AML-193 (cell line): ENCODE measurements around the gene AQP12A.

Source experiments
- DNase-seq, 2 experiments: peaks; one replicate each; lab custom pipeline; 2025; lab: John Stamatoyannopoulos, UW

AQP12A gene

DNA sequence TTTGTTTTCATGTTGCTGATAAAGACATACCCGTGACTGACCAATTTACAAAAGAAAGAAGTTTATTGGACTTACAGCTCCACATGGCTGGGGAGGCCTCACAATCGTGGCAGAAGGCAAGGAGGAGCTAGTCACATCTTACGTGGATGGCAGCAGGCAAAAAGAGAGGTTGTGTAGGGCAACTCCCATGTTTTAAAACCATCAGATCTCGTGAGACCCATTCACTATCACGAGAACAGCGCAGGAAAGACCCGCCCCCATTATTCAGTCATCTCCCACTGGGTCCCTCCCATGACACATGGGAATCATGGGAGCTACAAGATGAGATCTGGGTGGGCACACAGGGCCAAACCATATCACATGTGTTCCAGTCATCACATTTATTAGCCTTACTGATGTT is 16.8 kb downstream of the AQP12A start:
- no peak for DNase-seq

DNA sequence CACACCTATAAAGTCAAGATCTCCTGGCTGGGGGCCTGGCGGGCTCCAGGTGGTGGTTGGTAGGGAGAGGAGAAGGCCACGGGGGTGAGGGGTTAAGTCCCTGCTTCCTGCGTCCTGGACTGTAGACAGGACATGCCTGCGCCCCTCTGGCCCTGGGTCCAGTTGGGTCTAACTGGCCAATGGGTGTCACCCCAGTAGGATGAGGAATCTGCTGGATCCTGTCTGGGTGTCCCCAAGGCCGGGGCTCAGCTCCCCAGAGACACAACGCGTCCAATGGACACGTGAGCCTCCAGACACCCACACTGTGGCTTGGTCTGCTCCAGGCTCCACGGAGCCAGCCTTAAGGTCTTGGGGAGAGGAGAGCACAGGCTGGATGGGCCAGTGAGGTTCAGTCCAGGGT is 19.6 kb downstream of the AQP12A start:
- DNase-seq, result no peak

DNA sequence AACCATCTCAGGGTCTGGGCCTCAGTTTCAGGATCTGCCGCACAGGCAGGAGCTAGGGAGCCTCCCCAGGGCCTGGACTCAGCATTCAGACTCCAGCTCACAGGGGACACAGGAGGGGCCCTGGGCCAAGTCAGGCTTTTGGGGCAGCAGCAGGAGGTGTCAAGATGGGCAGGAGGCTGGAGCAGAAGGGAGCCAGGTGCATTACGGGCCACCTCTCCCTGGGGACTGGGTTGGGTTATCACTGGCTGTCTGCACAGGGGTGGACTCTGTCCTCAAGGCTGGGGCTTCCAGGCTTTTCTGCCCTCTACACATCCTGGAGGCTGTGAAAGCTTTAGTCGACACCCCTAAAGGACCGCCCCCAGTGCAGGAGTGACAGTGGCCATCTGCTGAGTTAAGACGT is 20.0 kb downstream of the AQP12A start:
- no peak for DNase-seq

DNA sequence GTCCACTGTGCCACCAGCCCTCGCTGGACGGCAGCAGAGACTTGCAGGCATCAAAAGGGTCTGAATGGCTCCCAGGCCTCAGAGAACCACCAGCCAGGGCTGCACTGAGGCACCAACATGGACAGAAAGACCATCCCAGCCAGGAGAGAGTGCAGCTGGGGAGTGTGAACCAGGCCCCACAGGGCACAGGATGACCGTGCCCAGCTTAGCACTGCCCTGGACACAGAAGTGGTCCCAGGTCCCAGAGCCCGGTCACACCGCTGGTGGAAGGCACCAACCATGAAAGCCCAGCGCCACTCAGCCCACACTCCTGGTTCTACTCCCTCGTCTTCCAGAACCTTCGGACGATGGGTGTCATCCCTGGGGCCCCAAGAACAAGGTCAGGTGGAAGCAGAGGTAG is 20.5 kb downstream of the AQP12A start:
- DNase-seq, result no peak

DNA sequence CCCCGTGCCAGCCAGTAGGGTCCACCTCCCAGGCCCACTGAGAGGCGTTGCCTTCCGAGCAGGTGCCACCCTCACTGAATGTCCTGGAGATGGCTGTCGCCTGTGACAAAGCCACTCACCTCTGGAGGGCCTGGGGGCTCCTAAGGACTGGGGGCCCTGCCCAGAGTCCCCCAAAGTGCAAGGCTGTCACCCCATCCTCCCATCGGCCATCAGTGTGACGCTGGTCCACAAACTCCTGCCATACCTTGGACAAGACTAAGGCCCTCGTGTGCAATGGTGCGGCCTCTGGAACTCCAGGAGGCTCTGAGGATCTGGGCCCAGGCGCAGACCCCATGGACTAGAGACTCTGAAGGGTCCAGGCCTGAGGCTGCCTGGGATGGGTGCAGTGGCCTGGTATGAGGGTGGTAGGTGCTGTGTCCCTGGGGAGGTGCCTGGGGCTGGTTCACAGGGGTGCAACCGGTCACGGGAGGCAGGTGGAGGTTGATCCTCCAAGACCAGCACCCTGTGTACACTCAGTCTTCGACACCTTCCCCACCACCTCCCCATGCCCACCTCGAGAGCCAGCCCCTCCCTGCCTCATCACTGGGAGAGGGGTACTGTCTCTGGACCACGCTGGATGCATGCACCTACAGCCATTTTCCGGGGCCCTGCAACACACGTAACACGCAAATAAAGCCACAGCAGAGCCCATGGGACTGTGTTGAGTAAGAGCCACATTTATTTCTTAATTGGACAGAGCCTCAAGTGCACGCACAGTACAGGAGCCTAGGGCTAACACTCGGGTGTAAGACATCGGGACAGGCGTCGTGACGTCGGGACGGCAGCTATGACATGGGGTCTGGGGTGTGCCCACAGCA is 21.6 kb downstream of the AQP12A start:
- DNase-seq, result no peak

DNA sequence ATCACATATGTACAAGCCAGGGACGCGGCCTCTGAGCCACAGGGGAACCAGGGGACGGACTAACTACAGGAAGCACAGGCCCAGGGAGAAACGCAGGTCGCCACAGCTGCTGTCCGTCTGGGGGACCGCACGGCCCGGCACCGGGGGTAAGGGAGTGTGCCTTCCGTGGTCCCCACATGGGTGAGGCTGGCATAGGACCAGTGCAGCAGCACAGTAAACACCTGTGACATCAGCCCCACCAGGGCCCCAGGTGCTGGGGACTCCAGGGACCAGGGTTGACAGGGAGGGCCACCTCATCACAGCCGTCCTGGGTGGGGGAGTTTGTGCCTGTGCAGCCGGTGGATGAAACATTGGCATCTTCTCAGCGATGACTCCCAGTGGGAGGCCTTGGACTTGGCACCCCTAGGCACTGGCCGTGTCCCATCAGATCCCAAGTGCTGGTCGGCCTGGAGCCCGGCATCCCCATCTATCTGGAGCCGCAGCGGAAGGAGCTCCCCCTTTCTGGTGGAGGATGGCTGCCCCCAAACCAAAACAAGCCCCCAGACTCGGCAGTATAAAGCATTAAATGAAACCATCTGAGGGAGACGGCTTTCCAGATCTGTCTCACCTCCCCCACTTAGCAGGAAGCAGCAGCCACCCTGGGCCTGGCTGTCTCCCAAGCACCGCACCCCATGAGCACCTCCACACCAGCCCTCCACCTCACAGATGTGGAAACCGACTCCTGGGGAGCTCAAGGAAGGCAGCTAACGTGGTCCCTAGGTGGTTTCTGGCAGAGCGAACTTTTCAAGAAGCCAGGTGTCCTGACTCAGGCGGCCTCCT is 22.5 kb downstream of the AQP12A start:
- no peak for DNase-seq

DNA sequence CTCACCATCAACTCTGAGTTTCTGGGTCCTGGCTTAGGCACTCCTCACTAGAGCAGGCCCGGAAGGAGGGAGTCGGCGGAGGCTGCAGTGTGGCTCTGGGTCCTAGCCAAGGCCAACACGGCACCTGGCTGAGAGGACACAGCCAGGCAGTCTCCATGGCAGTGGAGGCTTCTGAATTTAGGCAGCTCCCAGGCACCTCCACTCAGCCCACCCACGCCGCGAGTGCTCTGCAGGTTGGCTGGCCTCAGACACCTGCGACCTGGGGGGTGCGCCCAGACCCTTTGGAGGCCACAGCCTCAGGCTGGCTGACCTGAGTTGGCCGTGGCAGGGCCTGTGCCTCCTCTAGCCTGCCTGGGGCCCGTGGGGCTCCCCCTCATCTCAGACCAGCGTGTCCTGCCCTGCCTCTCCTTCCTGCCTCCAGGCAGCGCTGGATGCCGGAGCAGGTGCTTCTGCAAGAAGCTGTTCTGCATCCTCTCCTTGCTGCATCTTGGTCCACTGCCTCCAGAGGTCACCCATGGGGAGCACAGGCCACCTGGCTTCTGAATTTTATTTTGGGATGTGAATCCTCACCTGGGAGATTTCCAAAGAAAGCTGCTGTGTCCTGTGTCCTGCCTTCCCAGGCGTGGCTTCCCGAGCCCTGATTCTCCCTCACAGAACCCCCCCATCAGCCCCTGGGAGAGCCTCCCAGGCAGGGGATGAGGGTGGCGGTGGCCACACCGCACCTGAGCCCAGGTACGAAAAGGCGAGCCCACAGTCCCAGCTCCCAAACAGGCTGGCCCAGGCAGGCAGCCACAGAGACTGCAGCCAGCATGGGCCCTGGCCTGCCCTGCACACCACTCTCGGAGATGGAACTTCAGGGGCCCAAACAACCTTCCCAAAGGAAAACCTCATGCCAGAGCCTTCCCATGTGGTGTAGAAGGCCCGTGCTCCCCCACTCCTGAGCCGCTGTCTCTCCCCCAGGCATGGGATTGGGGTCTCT is 23.4 kb downstream of the AQP12A start:
- DNase-seq, result no peak

DNA sequence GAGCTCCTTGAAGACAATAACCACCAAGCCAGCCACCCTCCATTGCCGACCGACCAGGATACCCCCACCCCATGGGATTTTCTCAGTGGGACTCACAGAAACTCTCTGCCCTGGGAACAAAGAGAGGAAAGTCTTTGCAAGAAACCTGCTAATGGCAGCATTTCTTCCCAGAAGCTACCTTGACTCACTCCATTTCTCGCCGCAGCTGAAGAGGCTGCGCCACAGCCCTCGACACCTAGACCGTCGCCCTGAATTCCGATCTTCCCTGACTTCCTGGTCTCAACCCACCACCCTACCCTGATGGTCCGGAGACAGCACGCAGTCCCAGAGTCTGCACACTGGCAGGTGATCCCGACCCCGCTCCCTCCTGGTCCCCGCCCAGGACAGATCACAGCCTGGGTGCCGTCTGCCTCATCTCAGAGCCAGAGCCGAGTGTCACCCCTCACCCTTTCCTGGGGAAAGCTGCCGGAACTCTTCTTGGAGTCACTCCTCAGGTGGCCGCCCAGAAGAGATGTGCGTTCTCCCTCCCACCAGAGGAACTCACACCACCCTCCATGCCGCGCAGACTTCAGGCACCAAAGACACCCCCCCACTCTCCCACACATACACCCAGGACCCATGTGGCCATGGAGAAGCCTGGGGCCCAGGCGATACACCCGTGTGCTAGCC is 24.6 kb downstream of the AQP12A start:
- DNase-seq, result no peak

DNA sequence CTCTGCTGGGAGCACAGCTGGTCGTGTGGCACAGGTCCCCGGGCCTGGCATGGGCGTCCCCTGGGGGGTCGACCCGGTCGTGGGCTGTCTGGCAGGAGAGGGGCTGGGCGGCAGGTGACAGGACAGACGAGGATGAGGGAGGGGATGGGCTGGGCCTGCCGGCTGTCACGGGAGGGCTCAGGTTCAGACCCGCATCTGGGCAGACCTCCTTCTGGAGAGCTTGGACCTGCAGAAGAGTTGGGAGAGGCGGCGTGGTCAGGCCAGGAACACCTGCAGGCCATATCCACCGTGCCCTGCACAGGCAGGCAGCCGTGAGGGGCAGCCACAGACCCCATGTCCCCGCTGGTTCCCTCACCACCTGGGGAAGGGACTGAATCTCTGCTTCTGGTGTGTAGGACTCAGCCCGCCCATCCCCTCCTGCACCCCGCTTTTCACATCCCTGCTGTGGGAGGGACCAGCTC is 25.5 kb downstream of the AQP12A start:
- no peak for DNase-seq

DNA sequence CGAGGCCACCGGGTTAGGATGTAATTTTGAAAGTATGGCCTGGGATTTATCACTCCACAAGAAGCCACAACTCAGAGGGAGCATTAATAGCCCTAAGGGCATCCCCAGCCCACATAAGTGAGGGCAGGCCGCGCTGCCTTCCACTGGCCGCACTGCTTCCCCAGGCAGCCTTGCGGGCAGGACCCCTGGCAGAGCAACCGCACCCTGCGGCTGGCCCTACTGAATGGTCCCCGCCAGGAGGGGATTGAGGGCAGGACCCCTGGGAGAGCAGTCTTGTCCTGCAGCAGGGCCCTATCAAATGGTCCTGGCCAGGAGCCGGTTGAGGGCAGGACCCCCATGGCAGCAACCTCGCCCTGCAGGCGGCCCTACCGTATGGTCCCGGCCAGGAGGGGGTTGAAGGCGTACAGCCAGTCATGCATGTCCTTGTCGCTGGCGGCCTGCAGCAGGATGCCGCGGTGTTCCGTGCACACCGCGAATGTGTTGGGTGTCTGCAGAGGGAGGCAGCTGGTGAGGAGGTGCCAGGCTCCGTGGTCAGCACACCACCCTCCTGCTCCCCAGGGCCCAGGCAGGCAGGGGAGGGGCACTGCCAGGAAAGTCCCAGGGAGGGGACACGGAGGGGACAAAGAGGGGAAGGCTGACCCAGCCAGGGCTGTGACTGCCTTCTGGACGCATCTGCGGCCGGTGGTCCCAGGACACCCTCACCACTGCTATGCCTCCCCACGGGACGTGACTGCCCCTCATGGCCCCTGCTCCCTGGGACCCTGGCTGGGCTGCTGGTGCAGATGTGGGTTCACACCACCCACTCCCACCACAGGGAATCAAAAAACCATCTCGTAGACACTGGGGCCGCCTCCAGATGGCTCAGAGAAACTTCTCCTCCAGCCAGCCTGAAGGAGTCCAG is 26.3 kb downstream of the AQP12A start:
- no peak for DNase-seq

DNA sequence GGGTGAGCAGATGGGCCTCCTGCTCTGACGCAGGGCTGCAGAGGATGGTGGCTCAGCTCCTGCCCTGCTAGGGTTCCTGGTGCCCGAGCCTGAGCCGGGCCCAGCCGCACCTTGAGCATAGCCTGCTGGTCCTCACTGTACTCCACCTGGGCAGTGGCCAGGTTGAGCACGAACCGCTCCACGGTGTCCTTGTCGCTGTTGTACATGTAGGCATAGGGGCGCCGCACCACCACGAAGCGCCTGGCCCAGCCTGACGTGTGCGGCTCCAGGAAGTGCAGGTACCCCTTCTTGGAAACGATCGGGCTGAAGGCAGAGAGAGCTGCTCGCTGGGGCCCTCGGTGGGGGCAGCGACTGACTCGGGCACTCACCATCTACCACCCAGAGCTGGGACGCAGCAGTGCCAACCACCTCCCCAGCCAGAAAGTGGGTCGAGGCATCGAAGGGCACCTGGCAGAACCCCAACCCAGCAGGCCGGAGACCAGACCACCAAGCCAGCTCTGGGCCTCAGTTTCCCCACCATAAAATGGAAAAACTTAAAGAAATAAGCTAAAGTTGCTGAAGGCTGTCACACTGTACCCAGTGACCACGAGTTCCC is 27.3 kb downstream of the AQP12A start:
- DNase-seq, result no peak

DNA sequence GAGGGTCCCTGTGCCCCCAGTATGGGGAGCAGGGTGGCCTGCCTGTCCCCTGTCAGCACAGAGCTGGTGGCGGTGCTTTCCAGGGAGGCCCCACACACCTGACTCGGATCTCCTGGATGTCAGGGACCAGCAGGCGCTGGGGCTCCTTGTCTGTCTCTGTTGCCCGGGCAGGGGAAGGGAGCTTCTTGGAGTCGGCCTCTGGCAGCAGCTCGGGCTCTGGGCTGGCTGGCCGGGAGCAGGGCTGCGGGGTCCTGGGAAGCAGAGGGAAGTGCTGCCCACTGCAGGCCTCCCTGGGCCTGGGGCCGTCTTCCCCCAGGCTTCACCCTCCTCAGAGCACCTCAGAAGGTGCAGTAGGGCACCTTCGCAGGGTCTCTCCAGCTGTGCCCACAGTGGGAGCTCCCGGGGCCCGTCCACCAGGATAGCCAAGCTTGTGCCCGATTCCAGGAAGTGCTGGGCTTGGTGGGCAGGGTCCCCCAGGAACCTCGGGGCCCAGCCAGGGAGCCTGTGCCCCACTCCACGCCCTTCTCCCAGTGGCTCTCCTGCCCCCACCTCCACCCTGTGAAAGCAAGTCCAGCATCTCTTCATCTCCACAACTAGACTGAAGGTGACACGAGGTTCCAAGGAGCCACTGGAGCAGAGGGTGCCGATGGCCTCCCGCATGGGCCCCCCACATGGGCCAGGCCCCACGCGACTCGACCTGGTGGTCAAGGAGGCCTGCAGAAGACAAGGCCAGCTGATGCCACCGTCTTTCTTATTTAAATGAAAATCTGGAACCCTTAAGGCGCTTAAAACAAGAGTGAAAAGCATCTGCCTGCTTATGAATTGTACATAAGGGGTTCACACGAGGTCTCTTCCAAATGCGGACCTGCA is 28.2 kb downstream of the AQP12A start:
- DNase-seq, result no peak

DNA sequence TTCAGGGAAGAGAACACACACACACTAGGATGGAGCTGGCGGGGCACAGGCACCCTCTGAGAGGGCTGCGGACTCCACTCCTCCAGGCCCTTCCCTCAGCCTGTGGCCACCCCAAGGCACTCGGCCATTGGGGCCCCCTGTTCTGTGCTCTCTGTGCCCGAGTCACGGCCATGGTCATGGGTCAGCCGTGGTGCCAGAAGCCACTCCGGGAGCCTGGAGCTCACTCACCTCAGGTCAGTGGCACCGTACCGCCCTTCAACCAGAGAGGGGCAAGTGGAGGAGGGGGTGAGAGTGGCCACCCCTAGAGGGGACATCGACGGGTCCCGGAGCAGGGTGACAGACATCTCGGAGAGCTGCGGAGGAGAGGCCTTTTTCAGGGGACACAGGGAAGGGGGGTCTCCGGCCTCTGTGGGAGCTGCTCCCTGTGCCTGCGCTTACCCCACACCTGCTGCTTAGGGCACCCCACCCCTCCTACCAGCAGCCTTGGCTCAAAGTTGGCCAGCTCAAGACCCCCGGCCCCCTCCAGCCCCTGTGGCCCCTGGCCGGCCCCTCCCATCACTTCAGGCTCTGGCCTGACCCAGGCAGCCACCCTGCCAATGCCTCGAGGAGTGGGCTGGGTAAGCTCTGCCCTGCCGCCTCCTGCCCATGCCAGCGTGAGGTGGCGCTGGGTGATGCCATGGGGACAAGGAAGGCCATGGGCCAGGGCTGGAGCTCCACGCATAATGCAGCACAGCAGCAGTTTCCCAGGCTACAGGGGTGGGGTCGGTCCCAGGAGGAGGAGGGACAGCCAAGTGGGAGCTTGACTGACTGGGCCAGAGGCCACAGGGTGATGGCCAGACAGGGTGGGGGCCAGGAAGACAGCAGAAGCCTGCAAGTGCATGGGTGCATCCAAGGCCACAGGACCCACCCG is 29.3 kb downstream of the AQP12A start:
- no peak for DNase-seq

DNA sequence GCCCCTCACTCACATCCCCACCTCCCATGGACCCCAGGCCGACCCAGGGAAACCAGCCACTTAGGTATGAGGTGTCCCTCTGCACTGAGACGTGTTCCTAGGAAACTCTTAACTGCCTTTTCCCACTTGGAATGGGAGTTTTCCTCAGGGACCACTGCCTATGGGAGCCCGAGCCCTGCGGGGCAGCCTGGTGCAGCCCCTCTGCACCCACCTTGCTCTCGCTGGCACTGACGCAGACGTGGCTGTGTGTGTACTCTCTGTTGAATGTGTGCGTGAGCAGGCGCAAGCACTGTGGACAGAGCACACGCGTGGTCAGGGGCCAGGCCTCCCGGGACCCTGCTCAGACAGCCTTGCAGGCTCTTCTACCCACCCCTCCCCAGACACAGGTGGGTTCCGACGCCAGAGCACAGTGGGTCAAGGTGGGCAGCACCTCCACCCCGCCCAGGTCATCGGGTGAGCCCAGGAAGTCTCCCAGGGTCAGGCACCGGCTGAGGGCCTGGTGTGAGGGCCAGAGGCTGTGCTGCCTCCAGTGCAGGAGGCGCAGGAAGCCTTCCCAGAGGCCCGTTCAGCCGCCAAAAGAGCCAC is 30.0 kb downstream of the AQP12A start:
- DNase-seq, result no peak

DNA sequence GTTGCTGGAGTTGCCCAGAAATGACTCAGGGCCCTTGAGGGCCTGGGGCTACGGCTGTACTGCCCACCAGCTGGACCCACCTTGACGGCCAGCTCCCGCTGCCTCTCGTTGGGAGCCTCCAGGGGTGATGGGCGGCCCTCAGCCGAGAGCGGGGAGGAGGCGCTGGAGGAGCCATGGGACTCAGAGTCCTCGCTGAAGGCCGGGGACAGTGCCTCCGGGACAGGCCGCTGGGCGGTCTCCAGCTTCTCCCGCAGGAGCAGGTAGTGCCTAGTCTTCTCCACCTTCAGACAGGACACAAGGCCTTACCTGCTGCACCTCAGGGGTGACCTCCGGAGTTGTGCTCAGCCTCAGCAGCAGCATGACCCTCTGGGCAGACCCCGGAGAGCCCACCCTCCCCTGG is 30.7 kb downstream of the AQP12A start:
- DNase-seq, result no peak

DNA sequence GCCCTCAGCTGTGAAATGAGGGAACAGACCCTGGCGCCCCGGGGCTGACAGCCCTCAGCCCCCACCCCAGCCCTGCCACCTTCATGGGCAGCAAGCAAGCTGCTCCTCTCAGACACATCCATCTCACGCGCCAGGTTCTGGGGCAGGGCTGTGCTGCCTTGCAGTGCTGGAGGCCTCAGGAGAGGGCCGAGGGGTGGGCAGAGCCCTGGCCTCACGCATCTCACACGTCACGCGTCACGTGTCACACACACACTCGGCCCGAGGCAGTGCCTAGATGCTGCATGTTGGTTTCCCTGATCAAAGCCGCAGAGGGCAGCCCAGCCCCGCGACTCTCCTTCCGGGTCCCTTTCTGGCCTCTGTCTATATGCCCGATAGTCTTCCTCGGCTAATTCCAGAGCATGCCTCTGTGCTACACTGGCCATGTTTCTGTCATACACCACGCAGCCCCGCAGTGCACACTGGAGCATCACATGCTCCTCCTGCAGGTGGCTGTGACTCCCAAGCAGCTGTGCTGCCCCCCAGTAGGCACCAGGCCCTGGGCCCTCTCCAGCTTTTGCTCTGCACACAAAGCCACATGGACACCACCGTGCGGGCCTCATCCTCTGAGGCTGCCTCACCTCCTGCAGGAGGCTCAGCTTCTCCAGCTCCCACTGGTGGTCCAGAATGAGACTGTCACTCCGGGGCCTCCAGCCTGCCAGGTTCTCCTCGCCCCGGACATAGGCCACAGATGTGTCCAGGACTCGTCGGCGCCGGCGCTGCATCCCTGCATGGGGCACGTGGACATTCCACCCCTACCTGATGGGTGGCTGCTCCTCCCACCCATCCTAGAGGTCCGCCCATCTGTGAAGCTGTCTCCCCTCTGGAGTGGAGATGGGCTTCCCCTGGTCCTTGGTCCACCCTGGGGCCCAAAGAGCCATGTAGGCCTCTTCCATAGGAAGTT is 31.4 kb downstream of the AQP12A start:
- no peak for DNase-seq
